Liver (tissue), 3 donors: ENCODE data around the gene KIAA0930.

Experiments used
- FOXA2 ChIP-seq: IDR thresholded peaks from 2 replicates; pipeline ENCODE4 v1.6.1; 2016; ENCODE audit warnings: antibody characterized with exemption
- RAD21 ChIP-seq, 2 donors: IDR thresholded peaks; 2 replicates each; pipeline ENCODE4 v1.6.1; 2016; ENCODE audit warnings: antibody characterized with exemption in 2 of 2, mild to moderate bottlenecking in 2 of 2
- SP1 ChIP-seq: IDR thresholded peaks from 2 replicates; pipeline ENCODE4 v1.6.1; 2018; ENCODE audit warnings: antibody characterized with exemption, mild to moderate bottlenecking
- YY1 ChIP-seq: IDR thresholded peaks from 2 replicates; pipeline ENCODE4 v1.6.1; 2016; ENCODE audit warnings: antibody characterized with exemption, mild to moderate bottlenecking
- TF ChIP-seq, protein P1 (sequence below): fragments of 150-350 bp; IDR thresholded peaks from 2 replicates; pipeline ENCODE4 v1.5.1; 2017; ENCODE audit warnings: improper control_type of control experiment, low read depth, low read length; ENCODE audit not compliant: missing input control
- donor health status: healthy.
- donor health status: healthy.

DNA sequence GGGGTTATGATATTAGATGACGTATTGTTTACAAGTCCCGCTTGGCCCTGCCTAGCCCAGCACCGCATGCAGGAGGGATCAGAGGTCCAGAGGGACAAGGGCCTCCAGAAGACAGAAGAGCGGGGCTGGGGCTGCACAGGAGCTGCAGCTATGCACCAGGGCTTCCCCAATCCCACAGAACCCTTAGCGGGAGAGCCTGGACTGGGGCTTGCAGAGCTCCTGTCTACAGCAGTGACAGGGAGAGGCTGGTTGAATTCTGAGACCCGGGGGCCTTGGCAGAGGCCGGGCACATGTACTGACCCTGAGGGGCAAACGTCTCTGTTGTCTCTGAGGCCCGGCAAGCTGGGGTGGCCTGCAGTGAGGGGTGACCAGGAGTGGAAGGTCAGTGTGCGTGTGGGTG, 6.9 kb downstream of the KIAA0930 start:
- TF ChIP-seq, protein P1, sequence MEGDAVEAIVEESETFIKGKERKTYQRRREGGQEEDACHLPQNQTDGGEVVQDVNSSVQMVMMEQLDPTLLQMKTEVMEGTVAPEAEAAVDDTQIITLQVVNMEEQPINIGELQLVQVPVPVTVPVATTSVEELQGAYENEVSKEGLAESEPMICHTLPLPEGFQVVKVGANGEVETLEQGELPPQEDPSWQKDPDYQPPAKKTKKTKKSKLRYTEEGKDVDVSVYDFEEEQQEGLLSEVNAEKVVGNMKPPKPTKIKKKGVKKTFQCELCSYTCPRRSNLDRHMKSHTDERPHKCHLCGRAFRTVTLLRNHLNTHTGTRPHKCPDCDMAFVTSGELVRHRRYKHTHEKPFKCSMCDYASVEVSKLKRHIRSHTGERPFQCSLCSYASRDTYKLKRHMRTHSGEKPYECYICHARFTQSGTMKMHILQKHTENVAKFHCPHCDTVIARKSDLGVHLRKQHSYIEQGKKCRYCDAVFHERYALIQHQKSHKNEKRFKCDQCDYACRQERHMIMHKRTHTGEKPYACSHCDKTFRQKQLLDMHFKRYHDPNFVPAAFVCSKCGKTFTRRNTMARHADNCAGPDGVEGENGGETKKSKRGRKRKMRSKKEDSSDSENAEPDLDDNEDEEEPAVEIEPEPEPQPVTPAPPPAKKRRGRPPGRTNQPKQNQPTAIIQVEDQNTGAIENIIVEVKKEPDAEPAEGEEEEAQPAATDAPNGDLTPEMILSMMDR: no peak
- no peak for TF ChIP-seq YY1
- TF ChIP-seq SP1: no peak
- no peak for TF ChIP-seq RAD21 (IDR thresholded peaks at IDR 0.05)
- TF ChIP-seq FOXA2: no peak
